Thymus (tissue), 11 donors: Measurements from ENCODE around the gene AUH. TPM values are rescaled to one million over a fixed set of nuclear protein-coding genes. Genes with fewer than 3 reads are reported as not detected.
A peak's percentile ranks its signal among the peaks of the same experiment; 100 is the strongest.
"Not testable (repeated sequence)": the region's sequence is repeated elsewhere in the genome, so short reads cannot be mapped to it uniquely, and the experiment has no call there.

ENCODE experiments used
- DNase-seq, 9 donors: peaks; one replicate each; pipeline ENCODE4 v3.0.0-alpha.2; 2013; ENCODE audit warnings: low spot score in 9 of 9, low read depth in 6 of 9, missing footprints in 1 of 9
- H3K27ac ChIP-seq, 2 donors: one replicate each; pipeline ENCODE4 v1.5.1; 2013; ENCODE audit warnings: control low read depth in 1 of 2, low read depth in 1 of 2, low read length in 1 of 2, mild to moderate bottlenecking in 1 of 2, moderate library complexity in 1 of 2
- H3K27me3 ChIP-seq, 2 donors: one replicate each; pipeline ENCODE4 v1.5.1; 2013; ENCODE audit warnings: low read length in 1 of 2; ENCODE audit not compliant: control insufficient read depth in 2 of 2, insufficient read depth in 1 of 2
- H3K36me3 ChIP-seq, 2 donors: one replicate each; pipeline ENCODE4 v1.5.1; 2013; ENCODE audit warnings: low read length in 1 of 2, mild to moderate bottlenecking in 1 of 2, moderate library complexity in 1 of 2; ENCODE audit not compliant: control insufficient read depth in 2 of 2, insufficient read depth in 2 of 2
- H3K4me1 ChIP-seq, 2 donors: one replicate each; pipeline ENCODE4 v1.5.1; 2013; ENCODE audit warnings: low read length in 2 of 2; ENCODE audit not compliant: control insufficient read depth in 2 of 2, insufficient read depth in 2 of 2
- H3K4me3 ChIP-seq, 2 donors: one replicate each; pipeline ENCODE4 v1.5.1; 2013; ENCODE audit warnings: low read length in 2 of 2, control low read depth in 1 of 2, mild to moderate bottlenecking in 1 of 2
- H3K9me3 ChIP-seq, 2 donors: one replicate each; pipeline ENCODE4 v1.5.1; 2013; ENCODE audit warnings: low read length in 1 of 2, mild to moderate bottlenecking in 1 of 2; ENCODE audit not compliant: control insufficient read depth in 2 of 2, insufficient read depth in 1 of 2
- WGBS: extraction: QIAGEN DNeasy Blood & Tissue Kit; methylation state at CpG from one replicate; pipeline ENCODE4 v1.1.7; 2013; 5-methylcytosine and 5-hydroxymethylcytosine counted together
- polyA plus RNA-seq: library from polyadenylated mRNA; stranded (reverse); fragments of 200-250 nt; gene quantifications from one replicate; pipeline ENCODE4 v1.2.3, GENCODE V29; 2013
- total RNA-seq: library from RNA; stranded (reverse); fragments of 120-200 nt; gene quantifications from one replicate; pipeline ENCODE4 v1.2.4, GENCODE V29; 2013
- donor health status: healthy.

AUH gene
- total and polyA plus RNA-seq, 2 donors: 14.2 to 41.5 TPM

- Histone ChIP-seq H3K4me3 (no peak overlapping the region), H3K27me3 (no peaks in the 10 kb centered on the region), H3K27ac (peak overlapping the region in 1 of 2 donors; percentile 31), H3K36me3 (no peaks in the 10 kb centered on the region), H3K9me3 (no peaks in the 10 kb centered on the region), H3K4me1 (peaks cover 0 to 4% of the 10 kb centered on the region in 2 donors)
- DNase-seq: no peak
- WGBS: 98% methylated on average over 1 of the region's 1 CpG
Observed at GRCh38 chr9:91199739-91200497, 161.8 kb downstream of the AUH start.

- not testable (repeated sequence) for H3K27me3 ChIP-seq, DNase-seq, H3K27ac ChIP-seq, H3K36me3 ChIP-seq, H3K9me3 ChIP-seq, H3K4me3 ChIP-seq
- WGBS: 99% methylated on average over 5 of the region's 5 CpGs
- peaks cover 10 to 14% of the 10 kb centered on the region in 2 donors for H3K4me1 ChIP-seq
Observed at GRCh38 chr9:91198881-91199280, 162.8 kb downstream of the AUH start.

- H3K36me3 ChIP-seq: no peaks in the 10 kb centered on the region
- no peaks in the 10 kb centered on the region for H3K9me3 ChIP-seq
- H3K4me1 ChIP-seq: peaks cover 10 to 18% of the 10 kb centered on the region in 2 donors
- no peaks in the 10 kb centered on the region for H3K27me3 ChIP-seq
- no peak overlapping the region for H3K4me3 ChIP-seq
- peak overlapping the region in 1 of 2 donors; percentile 2 for H3K27ac ChIP-seq
- no peak for DNase-seq
Observed at GRCh38 chr9:91198405-91198804, 163.3 kb downstream of the AUH start.

GRCh38 chr9:91197232-91198181 is 164.2 kb downstream of the AUH start:
- no peaks in the 10 kb centered on the region for H3K9me3 ChIP-seq
- peak overlapping the region in 1 of 2 donors; percentile 78 for H3K27ac ChIP-seq
- peaks cover 0 to 3% of the 10 kb centered on the region in 2 donors for H3K27me3 ChIP-seq
- no peaks in the 10 kb centered on the region for H3K36me3 ChIP-seq
- 91% methylated on average over 13 of the region's 13 CpGs for WGBS
- H3K4me3 ChIP-seq: no peak overlapping the region
- DNase-seq: no peak
- peaks cover 14 to 26% of the 10 kb centered on the region in 2 donors for H3K4me1 ChIP-seq

GRCh38 chr9:91196103-91196950 is 165.4 kb downstream of the AUH start:
- Histone ChIP-seq H3K27ac (peak overlapping the region in 1 of 2 donors; percentile 74), H3K4me1 (peaks cover 25 to 38% of the 10 kb centered on the region in 2 donors), H3K36me3 (no peaks in the 10 kb centered on the region), H3K9me3 (no peaks in the 10 kb centered on the region), H3K27me3 (peaks cover 0 to 3% of the 10 kb centered on the region in 2 donors), H3K4me3 (no peak overlapping the region)
- WGBS: 97% methylated on average over 8 of the region's 8 CpGs
- no peak for DNase-seq

- H3K9me3 ChIP-seq: no peaks in the 10 kb centered on the region
- peaks cover 25 to 43% of the 10 kb centered on the region in 2 donors for H3K4me1 ChIP-seq
- 94% methylated on average over 5 of the region's 5 CpGs for WGBS
- H3K4me3 ChIP-seq: no peak overlapping the region
- peaks cover 0 to 3% of the 10 kb centered on the region in 2 donors for H3K27me3 ChIP-seq
- DNase-seq: no peak
- H3K27ac ChIP-seq: peak overlapping the region in 1 of 2 donors; percentile 77
- no peaks in the 10 kb centered on the region for H3K36me3 ChIP-seq
Observed at GRCh38 chr9:91195372-91196012, 166.2 kb downstream of the AUH start.

GRCh38 chr9:91193658-91194391 is 167.9 kb downstream of the AUH start:
- H3K27ac ChIP-seq: peak overlapping the region; percentile 73 to 94
- H3K36me3 ChIP-seq: no peaks in the 10 kb centered on the region
- H3K27me3 ChIP-seq: peaks cover 0 to 3% of the 10 kb centered on the region in 2 donors
- peak; percentile 55 to 89 (median 71) for DNase-seq
- H3K9me3 ChIP-seq: peaks cover 0 to 2% of the 10 kb centered on the region in 2 donors
- 1% methylated on average over 52 of the region's 52 CpGs for WGBS
- peak overlapping the region; percentile 42 to 54 for H3K4me3 ChIP-seq
- H3K4me1 ChIP-seq: peaks cover 25 to 43% of the 10 kb centered on the region in 2 donors
